Dermis microvascular lymphatic vessel endothelial cell (primary cell): ENCODE results near the gene RPN2. TPM values are rescaled to one million over a fixed set of nuclear protein-coding genes. Genes with fewer than 3 reads are reported as not detected.

Experiments used
- total RNA-seq: library from RNA; depleted of rRNA; stranded (reverse); fragments of >200 nt; gene quantifications from 2 replicates; pipeline ENCODE4 v1.2.1, GENCODE V29; 2014

The RPN2 gene
- total RNA-seq, 1 donor from 2014 or later, result 189 TPM

Other genes starting within 250 kb of the RPN2 start
- gene SAMHD1, start 227.6 kb upstream of the RPN2 start, total RNA-seq, result 19.1 and 20.5 TPM in 2 replicates
- gene RBL1, start 83.3 kb upstream of the RPN2 start, total RNA-seq, result 3.0 and 7.1 TPM in 2 replicates
- 0.64 and 1.6 TPM in 2 replicates for gene MROH8, start 218 bp downstream of the RPN2 start, total RNA-seq
- not detected in 2 replicates for gene GHRH, start 82.5 kb downstream of the RPN2 start, total RNA-seq
- gene MANBAL, start 110.3 kb downstream of the RPN2 start, total RNA-seq, result 11.4 and 15.4 TPM in 2 replicates
- gene SRC, start 166.8 kb downstream of the RPN2 start, total RNA-seq, result 3.7 and 4.7 TPM in 2 replicates